ENCODE measurements around the gene SLC44A1. TPM values are rescaled to one million over a fixed set of nuclear protein-coding genes. Genes with fewer than 3 reads are reported as not detected.

The SLC44A1 gene
- total RNA-seq, 1 donor from 2014 or later = 13.9 TPM

- DNase-seq (ENCODE audit: low read depth, low spot score) = no peak
- no peaks in the 10 kb centered on the region for H3K9me3 Mint-ChIP-seq
- no peaks in the 10 kb centered on the region for H3K27me3 Mint-ChIP-seq (ENCODE audit: low read depth)
- H3K36me3 Mint-ChIP-seq (ENCODE audit: low read depth) = no peaks in the 10 kb centered on the region
- no peak overlapping the region for H3K4me3 Mint-ChIP-seq
- H3K27ac Mint-ChIP-seq (ENCODE audit: unreplicated experiment) = peak overlapping the region; percentile 16
- peaks cover 30% of the 10 kb centered on the region for H3K4me1 Mint-ChIP-seq
- no peak for TF ChIP-seq CTCF (conservative IDR thresholded peaks at IDR 0.05)
These were observed 63.2 kb downstream of the SLC44A1 start for GRCh38 chr9:105307591-105308130.

- H3K27ac Mint-ChIP-seq (ENCODE audit: unreplicated experiment) = no peak overlapping the region
- no peaks in the 10 kb centered on the region for H3K27me3 Mint-ChIP-seq (ENCODE audit: low read depth)
- no peak for TF ChIP-seq CTCF (conservative IDR thresholded peaks at IDR 0.05)
- no peaks in the 10 kb centered on the region for H3K36me3 Mint-ChIP-seq (ENCODE audit: low read depth)
- H3K9me3 Mint-ChIP-seq = no peaks in the 10 kb centered on the region
- no peak overlapping the region for H3K4me3 Mint-ChIP-seq
- peaks cover 30% of the 10 kb centered on the region for H3K4me1 Mint-ChIP-seq
- DNase-seq (ENCODE audit: low read depth, low spot score) = no peak
These were observed 64.2 kb downstream of the SLC44A1 start for GRCh38 chr9:105308461-105309341.

- no peak for TF ChIP-seq CTCF (conservative IDR thresholded peaks at IDR 0.05)
- Mint-ChIP-seq H3K27me3 (ENCODE audit: low read depth) (no peaks in the 10 kb centered on the region), H3K4me1 (peaks cover 30% of the 10 kb centered on the region), H3K36me3 (ENCODE audit: low read depth) (no peaks in the 10 kb centered on the region), H3K9me3 (no peaks in the 10 kb centered on the region), H3K27ac (ENCODE audit: unreplicated experiment) (peak overlapping the region; percentile 35), H3K4me3 (no peak overlapping the region)
- no peak for DNase-seq (ENCODE audit: low read depth, low spot score)
These were observed 65.1 kb downstream of the SLC44A1 start for GRCh38 chr9:105309531-105309931.

- H3K9me3 Mint-ChIP-seq = no peaks in the 10 kb centered on the region
- no peaks in the 10 kb centered on the region for H3K27me3 Mint-ChIP-seq (ENCODE audit: low read depth)
- no peaks in the 10 kb centered on the region for H3K36me3 Mint-ChIP-seq (ENCODE audit: low read depth)
- H3K4me3 Mint-ChIP-seq = no peak overlapping the region
- H3K27ac Mint-ChIP-seq (ENCODE audit: unreplicated experiment) = no peak overlapping the region
- TF ChIP-seq CTCF (conservative IDR thresholded peaks at IDR 0.05) = no peak
- no peak for DNase-seq (ENCODE audit: low read depth, low spot score)
- peaks cover 25% of the 10 kb centered on the region for H3K4me1 Mint-ChIP-seq
These were observed 66.9 kb downstream of the SLC44A1 start for GRCh38 chr9:105311306-105311705.

GRCh38 chr9:105313238-105313637, 68.8 kb downstream of the SLC44A1 start:
- Mint-ChIP-seq H3K27ac (ENCODE audit: unreplicated experiment) (no peak overlapping the region), H3K9me3 (no peaks in the 10 kb centered on the region), H3K4me3 (no peak overlapping the region), H3K36me3 (ENCODE audit: low read depth) (no peaks in the 10 kb centered on the region), H3K4me1 (peaks cover 15% of the 10 kb centered on the region), H3K27me3 (ENCODE audit: low read depth) (no peaks in the 10 kb centered on the region)
- no peak for TF ChIP-seq CTCF (conservative IDR thresholded peaks at IDR 0.05)
- no peak for DNase-seq (ENCODE audit: low read depth, low spot score)
